HG03135 (cell line): ENCODE results near the gene EXO1.
"Not testable (repeated sequence)": the region's sequence is repeated elsewhere in the genome, so short reads cannot be mapped to it uniquely, and the experiment has no call there.

ENCODE experiments used
- ATAC-seq: cut with Tn5 transposase; IDR thresholded peaks from one replicate; pipeline ENCODE4 v1.9.1; 2021; ENCODE audit warnings: mild to moderate bottlenecking, moderate library complexity; ENCODE audit not compliant: unreplicated experiment

EXO1 gene

GRCh38 chr1:241847796-241848685, at the start of gene EXO1:
TSS of gene EXO1 (plus strand) at chr1:241848204. CDS start at chr1:241850426, 2,222 bp downstream.
- ATAC-seq = peak; percentile 97

DNA sequence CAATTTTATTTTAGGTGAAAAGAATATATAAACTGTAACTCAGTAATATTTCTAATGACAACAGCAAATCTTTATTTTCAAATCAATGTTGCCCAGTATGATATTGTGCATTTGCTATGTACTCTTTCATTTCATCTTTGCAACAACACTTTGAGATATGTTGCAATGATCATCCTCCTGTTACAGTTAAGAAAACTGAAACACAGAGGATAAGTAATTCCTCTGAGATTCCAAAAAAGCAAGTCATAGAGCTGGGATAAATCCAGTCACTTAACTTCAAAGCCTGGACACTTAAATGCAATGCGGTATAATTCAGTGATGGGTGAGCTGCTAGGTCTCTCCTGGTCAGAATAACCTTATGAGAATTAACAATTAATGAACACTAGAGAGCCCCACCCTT, 48.6 kb upstream of the EXO1 start:
- ATAC-seq = no peak

DNA sequence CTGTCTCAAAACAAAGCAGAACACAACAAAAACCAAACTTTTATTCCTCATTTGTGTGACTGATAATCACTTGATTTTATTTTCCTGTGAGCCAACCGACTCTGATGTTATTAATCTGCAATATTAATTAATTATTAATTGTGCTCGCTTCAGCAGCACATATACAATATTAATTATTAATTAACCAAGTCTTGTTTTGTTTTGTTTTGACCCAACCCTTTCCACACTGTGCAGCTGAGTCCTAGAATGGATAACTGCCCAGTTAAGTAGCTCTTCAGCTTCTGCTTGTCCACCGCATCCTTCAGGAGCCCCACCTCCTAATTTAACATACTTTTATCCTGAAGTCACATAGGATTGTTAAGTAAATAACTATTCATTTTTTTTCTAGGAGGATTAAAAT, 47.4 kb upstream of the EXO1 start:
- no peak for ATAC-seq

GRCh38 chr1:241802863-241803262, 45.1 kb upstream of the EXO1 start:
- ATAC-seq = no peak

- ATAC-seq = not testable (repeated sequence)
Observed at GRCh38 chr1:241804706-241805105, 43.3 kb upstream of the EXO1 start.

- no peak for ATAC-seq
Observed at GRCh38 chr1:241808265-241808664, 39.7 kb upstream of the EXO1 start.

- no peak for ATAC-seq
Observed at GRCh38 chr1:241810769-241811405, 37.1 kb upstream of the EXO1 start.

- no peak for ATAC-seq
Observed at GRCh38 chr1:241813768-241814320, 34.2 kb upstream of the EXO1 start.

DNA sequence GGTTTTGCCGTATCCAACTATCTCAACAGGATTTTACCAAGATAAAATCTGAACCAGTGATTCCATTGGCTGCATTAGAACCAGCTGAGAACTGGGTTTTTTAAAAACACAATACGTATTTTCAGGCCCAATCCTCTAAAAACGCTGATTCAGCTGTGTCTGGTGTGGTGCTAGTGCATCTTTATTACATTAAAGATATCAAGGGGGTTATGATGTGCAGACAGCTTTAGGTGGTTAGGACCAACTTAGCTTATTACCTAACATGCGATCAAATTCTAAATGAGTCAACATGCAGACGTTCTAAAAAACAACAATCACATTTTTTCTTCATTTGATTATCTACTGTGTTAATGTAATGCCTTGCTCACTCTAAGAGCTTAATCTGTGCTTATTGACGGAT, 32.0 kb upstream of the EXO1 start:
- no peak for ATAC-seq

- no peak for ATAC-seq
Observed at GRCh38 chr1:241817331-241817792, 30.6 kb upstream of the EXO1 start.

GRCh38 chr1:241817956-241818612, 29.9 kb upstream of the EXO1 start:
- ATAC-seq = no peak

DNA sequence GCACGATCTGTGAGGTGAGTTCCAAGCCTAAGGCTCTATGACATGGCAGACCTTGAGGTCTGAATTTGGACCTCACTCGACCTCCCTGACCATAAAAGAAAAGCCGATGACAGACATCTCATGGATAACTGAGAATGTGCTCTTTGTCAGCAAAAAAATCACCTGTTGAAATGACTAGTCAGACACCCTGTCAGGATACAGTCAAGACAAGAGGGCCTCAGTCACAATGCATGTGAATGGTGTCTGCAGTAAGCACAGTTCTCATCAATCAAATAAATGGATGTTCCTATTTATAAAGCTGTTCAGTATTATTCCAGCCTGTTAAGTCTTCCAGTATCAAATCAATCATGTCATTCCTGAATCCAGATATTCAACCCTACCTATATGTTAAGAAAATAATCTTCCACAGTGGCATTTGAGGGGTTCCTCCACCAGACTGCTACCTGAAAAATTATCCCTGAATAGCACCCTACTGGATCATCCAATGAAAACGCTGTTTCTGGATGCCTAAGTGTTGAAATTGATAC, 28.6 kb upstream of the EXO1 start:
- no peak for ATAC-seq

GRCh38 chr1:241821363-241821762, 26.6 kb upstream of the EXO1 start:
- no peak for ATAC-seq

DNA sequence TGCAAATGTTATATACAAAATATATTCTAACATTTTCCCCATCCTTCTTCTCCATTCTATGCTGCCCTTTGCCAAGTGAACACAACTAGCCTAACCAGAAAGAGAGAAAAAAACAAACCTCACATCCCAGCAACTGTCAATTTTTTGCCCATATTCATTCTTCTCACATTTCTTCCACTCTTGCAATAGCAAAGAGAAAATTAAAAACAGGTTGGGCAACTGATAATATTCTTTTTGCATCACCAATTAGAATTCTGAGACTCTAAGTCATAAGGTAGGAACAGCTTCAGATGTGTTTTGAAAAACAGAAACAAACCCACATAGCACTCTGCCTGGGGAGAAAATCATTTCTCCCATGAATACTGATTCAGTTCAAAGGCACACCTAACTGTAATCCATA, 25.2 kb upstream of the EXO1 start:
- no peak for ATAC-seq

DNA sequence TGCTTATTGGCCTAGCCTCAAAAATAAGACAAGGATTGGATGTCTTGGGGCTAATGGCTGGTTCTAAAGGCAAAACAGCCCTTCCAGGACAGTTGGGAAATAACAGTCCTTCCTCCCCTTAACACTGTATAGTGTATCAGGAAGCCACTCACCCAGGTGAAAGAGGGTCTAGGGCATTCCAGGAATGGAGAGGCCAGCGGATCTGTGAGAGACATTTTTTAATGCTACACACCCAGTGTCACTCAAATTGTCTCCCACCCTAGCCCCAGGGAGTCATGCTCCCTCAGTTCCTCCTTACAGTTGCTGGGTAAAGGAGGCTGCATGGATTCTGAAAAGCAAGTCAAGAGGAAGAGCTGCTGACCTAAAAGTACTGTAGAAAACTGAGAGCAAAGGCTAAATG, 24.1 kb upstream of the EXO1 start:
- no peak for ATAC-seq

- no peak for ATAC-seq
Observed at GRCh38 chr1:241825581-241825980, 22.4 kb upstream of the EXO1 start.

DNA sequence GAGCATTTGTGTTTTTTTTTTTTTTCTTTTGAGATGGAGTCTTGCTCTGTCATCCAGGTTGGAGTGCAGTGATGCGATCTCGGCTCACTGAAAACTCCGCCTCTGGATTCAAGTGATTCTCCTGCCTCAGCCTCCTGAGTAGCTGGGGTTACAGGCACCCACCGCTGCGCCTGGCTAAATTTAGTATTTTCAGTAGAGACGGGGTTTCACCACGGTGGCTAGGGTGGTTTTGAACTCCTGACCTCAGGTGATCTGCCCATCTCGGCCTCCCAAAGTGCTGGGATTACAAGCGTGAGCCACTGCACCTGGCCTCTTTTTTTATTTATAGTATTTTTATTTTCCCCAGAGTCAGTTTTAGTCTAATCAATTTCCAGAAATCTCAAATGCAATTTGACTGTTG, 21.4 kb upstream of the EXO1 start:
- ATAC-seq = not testable (repeated sequence)

- no peak for ATAC-seq
Observed at GRCh38 chr1:241827264-241827663, 20.7 kb upstream of the EXO1 start.

DNA sequence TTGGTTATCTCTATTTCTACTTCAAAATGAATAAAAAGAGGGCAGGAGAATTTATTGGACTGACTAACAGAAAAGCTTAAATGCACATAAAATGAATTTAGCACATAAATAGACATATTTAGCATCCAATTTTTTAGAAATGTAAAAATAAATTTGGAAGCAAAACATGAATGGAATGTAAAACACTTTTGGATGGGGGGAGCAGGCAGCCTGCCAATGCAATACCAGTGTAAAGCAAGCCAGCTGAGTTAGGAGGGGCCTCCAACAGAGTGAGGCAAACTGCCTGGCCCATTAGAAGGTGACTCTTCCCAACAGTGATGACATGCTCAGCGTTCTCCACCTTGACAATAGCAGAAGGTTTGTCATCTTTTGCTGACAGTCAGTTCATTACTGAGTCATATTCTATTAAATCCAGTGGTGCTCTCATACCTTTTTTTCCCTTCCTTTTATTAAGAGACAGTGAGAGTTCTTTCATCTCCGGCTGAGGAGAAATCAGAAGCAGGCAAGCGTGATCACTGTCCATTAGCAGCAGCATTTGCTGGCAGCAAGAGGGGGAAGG, 19.5 kb upstream of the EXO1 start:
- ATAC-seq = no peak

DNA sequence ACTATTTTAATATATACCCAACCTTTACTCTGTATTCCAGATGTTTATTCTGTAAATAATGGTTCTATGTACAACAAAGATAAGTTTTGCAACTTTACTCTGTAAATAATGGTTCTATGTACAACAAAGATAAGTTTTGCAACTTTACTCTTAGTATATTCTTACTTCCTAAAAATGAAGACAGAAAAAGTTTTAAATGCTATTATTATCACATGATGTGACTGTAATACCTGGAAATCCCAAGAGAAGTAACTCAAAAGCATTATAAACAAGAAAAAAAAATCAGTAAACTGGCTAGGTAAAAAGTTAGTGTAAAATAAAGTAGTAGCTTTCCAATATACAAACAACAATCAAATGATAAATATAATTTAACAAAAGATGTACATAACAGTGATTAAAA, 18.5 kb upstream of the EXO1 start:
- ATAC-seq = no peak
